Heart left ventricle (tissue), 16 donors: ENCODE results near the gene POLR3F. TPM values are rescaled to one million over a fixed set of nuclear protein-coding genes. Genes with fewer than 3 reads are reported as not detected.

Experiments
- ATAC-seq, 4 donors: fragments of 200-7000 bp; cut with Tn5 transposase; one replicate each; pipeline ENCODE4 v1.9.1; 2020 to 2022; ENCODE audit warnings: moderate library complexity in 4 of 4, mild to moderate bottlenecking in 3 of 4, moderate number of reproducible peaks in 1 of 4
- DNase-seq, 5 donors: peaks; one replicate each; pipeline ENCODE4 v3.0.0-alpha.2; 2020
- H3K27ac ChIP-seq, 12 donors: fragments of 200-600 bp; sonication (generic) in 4 of 12; one replicate each; pipeline versions ENCODE4 v1.5.0 to v1.8.0; 2016 to 2022; ENCODE audit warnings: mild to moderate bottlenecking in 2 of 12
- H3K27me3 ChIP-seq, 9 donors: fragments of 200-600 bp; sonication (generic) in 2 of 9; one replicate each; pipeline versions ENCODE4 v1.5.1 to v1.8.0; 2016 to 2022; ENCODE audit warnings: mild to moderate bottlenecking in 3 of 9
- H3K36me3 ChIP-seq, 9 donors: fragments of 200-600 bp; sonication (generic) in 2 of 9; one replicate each; pipeline versions ENCODE4 v1.5.0 to v1.8.0; 2018 to 2022; ENCODE audit warnings: mild to moderate bottlenecking in 2 of 9
- H3K4me1 ChIP-seq, 12 donors: fragments of 200-600 bp; sonication (generic) in 4 of 12; one replicate each; pipeline versions ENCODE4 v1.5.0 to v1.8.0; 2016 to 2022; ENCODE audit warnings: mild to moderate bottlenecking in 3 of 12
- H3K4me3 ChIP-seq, 12 donors: fragments of 200-600 bp; sonication (generic) in 4 of 12; one replicate each; pipeline versions ENCODE4 v1.5.0 to v1.8.0; 2017 to 2022; ENCODE audit warnings: mild to moderate bottlenecking in 9 of 12, moderate library complexity in 4 of 12
- H3K9me3 ChIP-seq, 12 donors: fragments of 200-600 bp; sonication (generic) in 4 of 12; one replicate each; pipeline versions ENCODE4 v1.5.0 to v1.8.0; 2016 to 2022; ENCODE audit warnings: mild to moderate bottlenecking in 1 of 12
- CTCF ChIP-seq, 12 donors: fragments of 200-600 bp; sonication (generic) in 4 of 12; IDR thresholded peaks; one replicate each; pipeline versions ENCODE4 v1.5.0 to v1.8.0; 2018 to 2022; ENCODE audit warnings: antibody characterized with exemption in 12 of 12, mild to moderate bottlenecking in 5 of 12
- POLR2A ChIP-seq, 2 donors: fragments of 450-650 bp; IDR thresholded peaks; one replicate each; pipeline ENCODE4 v1.6.1; 2017; ENCODE audit warnings: antibody characterized with exemption in 2 of 2, mild to moderate bottlenecking in 2 of 2, moderate library complexity in 2 of 2
- WGBS, 4 donors: extraction: QIAGEN DNeasy Blood & Tissue Kit in 2 of 4; methylation state at CpG; one replicate each; pipeline versions ENCODE4 v1.1.5 to v1.1.7; 2013 to 2018; 5-methylcytosine and 5-hydroxymethylcytosine counted together
- intact Hi-C, 10 donors: fragments of 100-400 bp; cut with DNase I; formaldehyde crosslinking; loops; one replicate each; pipeline versions ENCODE4 v1.11.1 to v1.14.2; 2022
- microRNA counts, 2 donors: library from miRNA; unstranded; fragments of <30 nt; microRNA quantifications; one replicate each; lab custom pipeline; 2016
- microRNA-seq, 4 donors: library from miRNA; unstranded; fragments of <30 nt; microRNA quantifications; one replicate each; pipeline versions ENCODE4 to v1.2.0, GENCODE V29; 2017 to 2020
- polyA plus RNA-seq, 2 donors: library from polyadenylated mRNA; stranded (reverse); fragments of 200-250 nt; gene quantifications; one replicate each; pipeline ENCODE4 v1.2.3, GENCODE V29; 2013
- total RNA-seq, 9 donors: library from RNA; depleted of rRNA in 2 of 9; stranded (reverse); fragments of >200 nt in 2 of 9; fragmentation: NEBNext Ultra II Directional in 3 of 9; extraction: Animal tissue kit (Norgen Biotek cat#: 25700) in 3 of 9; gene quantifications; one replicate each; pipeline versions ENCODE4 v1.1.0 to v1.2.4, GENCODE V29; 2016 to 2023
- donor health status: ischemic (EF 13 %, LVEDD 7.1; RV severe dilation, severe dysfunction).
- donor health status: healthy with polysubstance abuse.
- donor health status: DM: no; HTN: yes; CAD: no.
- donor health status: DM: no; HTN: no; CAD: no.
- donor health status: ischemic (EF 25% LVEDD 6.9; RV normal size, moderate dysfunction).
- donor health status: ischemic (EF 25% LVEDD 5.7; RV mildly dilated, moderate dysfunction).
- donor health status: healthy.
- donor health status: DM: yes; HTN: yes; CAD: no.
- donor health status: ischemic (EF 35%, LVEDD 5.7; RV mildly dilated, moderate dysfunction).
- donor health status: nonischemic (EF 11% LVEDD 7.7; RV severe dilation, severe dysfunction).
- donor health status: DM: yes; HTN: yes; CAD: no.
- donor health status: PGD.
- donor health status: ischemic (EF 29% LVEDD 5.4; RV normal size, mild dysfunction).
- donor health status: nonischemic (EF 23%, LVEDD 6.1; RV moderate dilation, normal function).

Gene POLR3F
- total and polyA plus RNA-seq, 11 donors, result 5.2 to 12.0 (median 8.0) TPM

- H3K27me3 ChIP-seq, result no peaks in the 10 kb centered on the region
- no peaks in the 10 kb centered on the region for H3K9me3 ChIP-seq
- WGBS, 4 donors, result 63 to 100% (median 68%) methylated on average over 1 of the region's 1 CpG
- no peaks in the 10 kb centered on the region for H3K4me1 ChIP-seq
- H3K36me3 ChIP-seq, result peaks cover 0 to 97% (median 83%) of the 10 kb centered on the region in 9 donors
- intact Hi-C loops, result no loop called here
- ATAC-seq (no peak), DNase-seq (no peak)
- no peak overlapping the region for H3K4me3 ChIP-seq
- H3K27ac ChIP-seq, result no peak overlapping the region
- TF ChIP-seq CTCF (IDR thresholded peaks at IDR 0.05) (no peak), POLR2A (IDR thresholded peaks at IDR 0.05) (no peak)
Measured at GRCh38 chr20:18533491-18533890, 66.3 kb downstream of the POLR3F start.

GRCh38 chr20:18533978-18534644 lies 66.9 kb downstream of the POLR3F start:
- H3K36me3 ChIP-seq, result peaks cover 0 to 96% (median 81%) of the 10 kb centered on the region in 9 donors
- H3K4me3 ChIP-seq, result no peak overlapping the region
- ATAC-seq (no peak), DNase-seq (no peak)
- WGBS, 4 donors, result 84 to 91% (median 86%) methylated on average over 6 of the region's 6 CpGs
- TF ChIP-seq CTCF (IDR thresholded peaks at IDR 0.05) (no peak), POLR2A (IDR thresholded peaks at IDR 0.05) (no peak)
- H3K27ac ChIP-seq, result no peak overlapping the region
- no peaks in the 10 kb centered on the region for H3K9me3 ChIP-seq
- H3K4me1 ChIP-seq, result no peaks in the 10 kb centered on the region
- intact Hi-C loops, result no loop called here
- H3K27me3 ChIP-seq, result no peaks in the 10 kb centered on the region

MicroRNAs within 50 kb of the gene (microRNA counts, 767-probe panel; counts per million panel counts)
- microRNA hsa-miR-3192 (lab: Ali Mortazavi, UCI), result 0 to 71.6 counts per million in 2 donors

Small RNAs within 50 kb of the gene (microRNA-seq; reads per million reads assigned to microRNA genes)
- gene MIR3192, result 0 to 1.5 (median 0.21) reads per million in 4 donors

Other genes starting within 250 kb of the POLR3F start
- 1 to 10 TPM; 4.0 to 9.8 (median 6.3) TPM for gene ZNF133, start 178.9 kb upstream of the POLR3F start, total RNA-seq
- gene ZNF133, start 178.9 kb upstream of the POLR3F start, polyA plus RNA-seq, result 1 to 10 TPM; 5.9 to 6.7 TPM
- 1 to 10 TPM in 4 of 9 donors, under 1 TPM in 4, not detected in 1; 0.46 to 2.0 (median 0.85) TPM for gene DZANK1, start 360 bp upstream of the POLR3F start, total RNA-seq
- under 1 TPM; 0.72 to 0.97 TPM for gene DZANK1, start 360 bp upstream of the POLR3F start, polyA plus RNA-seq
- gene RBBP9, start 29.8 kb downstream of the POLR3F start, total RNA-seq, result 1 to 10 TPM; 4.6 to 9.1 (median 6.2) TPM
- 1 to 10 TPM; 2.1 to 5.2 TPM for gene RBBP9, start 29.8 kb downstream of the POLR3F start, polyA plus RNA-seq
- gene SEC23B, start 40.5 kb downstream of the POLR3F start, total RNA-seq, result 10 to 100 TPM in 7 of 9 donors, 1 to 10 TPM in 2; 8.5 to 29.2 (median 11.9) TPM
- gene SEC23B, start 40.5 kb downstream of the POLR3F start, polyA plus RNA-seq, result 10 to 100 TPM in 1 of 2 donors, 1 to 10 TPM in 1; 1.8 to 17.0 TPM
- gene SMIM26, start 100.0 kb downstream of the POLR3F start, total RNA-seq, result 100 to 1,000 TPM in 6 of 9 donors, 10 to 100 TPM in 3; 80.1 to 224 (median 103) TPM
- gene SMIM26, start 100.0 kb downstream of the POLR3F start, polyA plus RNA-seq, result 100 to 1,000 TPM; 190 to 274 TPM
- 10 to 100 TPM; 12.1 to 20.8 (median 15.6) TPM for gene DTD1, start 120.7 kb downstream of the POLR3F start, total RNA-seq
- gene DTD1, start 120.7 kb downstream of the POLR3F start, polyA plus RNA-seq, result 10 to 100 TPM in 1 of 2 donors, 1 to 10 TPM in 1; 8.0 to 30.3 TPM